ENCODE results near the gene FEZ2.

- TF ChIP-seq POLR2A (IDR thresholded peaks at IDR 0.05; ENCODE audit: low read depth, low read length) (no peak), CTCF (IDR thresholded peaks at IDR 0.05 in 2 of 3, conservative IDR thresholded peaks at IDR 0.05 in 1 of 3; ENCODE audit: control insufficient read depth in 2 of 3, extremely low read depth in 1 of 3, insufficient read depth in 1 of 3, low read depth in 3 of 3, low read length in 3 of 3) (no peak), POLR2AphosphoS5 (IDR thresholded peaks at IDR 0.05; ENCODE audit: low read length) (no peak), MAX (IDR thresholded peaks at IDR 0.05; ENCODE audit: low read depth, low read length) (no peak), ZNF592 (IDR thresholded peaks at IDR 0.05) (no peak), SIN3A (IDR thresholded peaks at IDR 0.05; ENCODE audit: low read depth, low read length) (no peak), EP300 (IDR thresholded peaks at IDR 0.05; ENCODE audit: borderline replicate concordance in 1 of 2, control insufficient read depth in 1 of 2, low read depth in 2 of 2, low read length in 2 of 2) (no peak), GABPA (IDR thresholded peaks at IDR 0.05; ENCODE audit: low read depth) (no peak), CREB1 (IDR thresholded peaks at IDR 0.05; ENCODE audit: low read depth) (no peak)
Measured at GRCh38 chr2:36626071-36626470, 28.1 kb upstream of the FEZ2 start.

Data from GM12878 (cell line).